HG03097 (cell line): ENCODE results near the gene BOK.
"Not testable (repeated sequence)": the region's sequence is repeated elsewhere in the genome, so short reads cannot be mapped to it uniquely, and the experiment has no call there.

Experiments used
- ATAC-seq: cut with Tn5 transposase; IDR thresholded peaks from one replicate; pipeline ENCODE4 v1.9.1; 2021; ENCODE audit not compliant: unreplicated experiment, low FRiP score

Gene BOK

GRCh38 chr2:241571821-241572620 is 13.5 kb downstream of the BOK start:
- ATAC-seq, result no peak

- not testable (repeated sequence) for ATAC-seq
Observed at GRCh38 chr2:241572915-241573651, 14.5 kb downstream of the BOK start.

- no peak for ATAC-seq
Observed at GRCh38 chr2:241573741-241574140, 15.2 kb downstream of the BOK start.

- ATAC-seq, result no peak
Observed at GRCh38 chr2:241574911-241575623, 16.5 kb downstream of the BOK start.

- ATAC-seq, result no peak
Observed at GRCh38 chr2:241575624-241576292, 17.2 kb downstream of the BOK start.

GRCh38 chr2:241576293-241576654 is 17.7 kb downstream of the BOK start:
- no peak for ATAC-seq

GRCh38 chr2:241577413-241578122 is 19.0 kb downstream of the BOK start:
- no peak for ATAC-seq

GRCh38 chr2:241579281-241579680 is 20.7 kb downstream of the BOK start:
- no peak for ATAC-seq

GRCh38 chr2:241582328-241582727 is 23.8 kb downstream of the BOK start:
- ATAC-seq, result no peak

GRCh38 chr2:241582806-241583205 is 24.3 kb downstream of the BOK start:
- no peak for ATAC-seq

- ATAC-seq, result no peak
Observed at GRCh38 chr2:241584436-241584835, 25.9 kb downstream of the BOK start.

- no peak for ATAC-seq
Observed at GRCh38 chr2:241586564-241587264, 28.2 kb downstream of the BOK start.

- not testable (repeated sequence) for ATAC-seq
Observed at GRCh38 chr2:241589863-241590262, 31.3 kb downstream of the BOK start.

GRCh38 chr2:241590496-241591455 is 32.2 kb downstream of the BOK start:
- not testable (repeated sequence) for ATAC-seq

- no peak for ATAC-seq
Observed at GRCh38 chr2:241592126-241592845, 33.7 kb downstream of the BOK start.

- ATAC-seq, result no peak
Observed at GRCh38 chr2:241593271-241593670, 34.7 kb downstream of the BOK start.

- ATAC-seq, result no peak
Observed at GRCh38 chr2:241595600-241596140, 37.1 kb downstream of the BOK start.

GRCh38 chr2:241597561-241597960 is 39.0 kb downstream of the BOK start:
- no peak for ATAC-seq
